ENCODE data around the gene AADACL4.

- TF ChIP-seq CTCF (IDR thresholded peaks at IDR 0.05) (peak in 3 of 4 experiments; percentile 12 to 50 (median 29)), POLR2A (IDR thresholded peaks at IDR 0.05) (peak; percentile 54 to 68)
Observed at GRCh38 chr1:12618965-12619791, 24.7 kb upstream of the AADACL4 start.

Measured in gastroesophageal sphincter (tissue), 3 donors.